Sigmoid colon (tissue), 7 donors: ENCODE measurements around the gene ZNF581. TPM values are rescaled to one million over a fixed set of nuclear protein-coding genes. Genes with fewer than 3 reads are reported as not detected.

ENCODE experiments used
- DNase-seq: peaks from one replicate; pipeline ENCODE4 v3.0.0-alpha.2; 2019
- H3K27ac ChIP-seq, 4 donors: fragments of 200-600 bp; sonication (generic); one replicate each; pipeline ENCODE4 v1.5.1; 2016 to 2019; ENCODE audit warnings: mild to moderate bottlenecking in 1 of 4
- H3K27me3 ChIP-seq, 3 donors: fragments of 200-600 bp; sonication (generic); one replicate each; pipeline ENCODE4 v1.5.1; 2019; ENCODE audit warnings: mild to moderate bottlenecking in 1 of 3
- H3K36me3 ChIP-seq, 4 donors: fragments of 200-600 bp; sonication (generic); one replicate each; pipeline ENCODE4 v1.5.1; 2016 to 2019
- H3K4me1 ChIP-seq, 4 donors: fragments of 200-600 bp; sonication (generic); one replicate each; pipeline ENCODE4 v1.5.1; 2017 to 2019
- H3K4me3 ChIP-seq, 4 donors: fragments of 200-600 bp; sonication (generic); one replicate each; pipeline ENCODE4 v1.5.1; 2017 to 2019; ENCODE audit warnings: mild to moderate bottlenecking in 2 of 4, moderate library complexity in 1 of 4
- H3K9me3 ChIP-seq, 4 donors: fragments of 200-600 bp in 3 of 4; sonication (generic) in 3 of 4; one replicate each; pipeline versions ENCODE4 v1.5.1 to v1.6.1; 2013 to 2019
- CTCF ChIP-seq, 4 experiments: fragments of 450-650 bp in 3 of 4; fragments of 200-600 bp in 1 of 4; IDR thresholded peaks; one replicate each; pipeline ENCODE4 v1.5.1; 2016 to 2019; ENCODE audit warnings: antibody characterized with exemption in 4 of 4, mild to moderate bottlenecking in 3 of 4, moderate library complexity in 2 of 4
- EP300 ChIP-seq, 4 donors: sonication (generic); formaldehyde crosslinking; IDR thresholded peaks; one replicate each; pipeline ENCODE4 v1.6.1; 2017; ENCODE audit warnings: antibody characterized with exemption in 4 of 4
- POLR2A ChIP-seq, 2 donors: fragments of 450-650 bp; IDR thresholded peaks; one replicate each; pipeline ENCODE4 v1.6.1; 2016; ENCODE audit warnings: antibody characterized with exemption in 2 of 2, mild to moderate bottlenecking in 2 of 2, moderate library complexity in 2 of 2
- POLR2AphosphoS5 ChIP-seq, 4 donors: sonication (generic); formaldehyde crosslinking; IDR thresholded peaks; one replicate each; pipeline ENCODE4 v1.6.1; 2017; ENCODE audit warnings: antibody characterized with exemption in 4 of 4
- WGBS, 2 donors: extraction: QIAGEN DNeasy Blood & Tissue Kit; methylation state at CpG; one replicate each; pipeline ENCODE4 v1.1.7; 2013; 5-methylcytosine and 5-hydroxymethylcytosine counted together
- intact Hi-C: fragments of 100-400 bp; cut with DNase I; formaldehyde crosslinking; loops from one replicate; pipeline ENCODE4 v1.15.1; 2023
- polyA plus RNA-seq, 3 donors: library from polyadenylated mRNA; stranded (reverse); fragments of 200-250 nt; gene quantifications; one replicate each; pipeline ENCODE4 v1.2.3, GENCODE V29; 2013
- total RNA-seq, 4 donors: library from RNA; depleted of rRNA; stranded (reverse); fragments of >200 nt; gene quantifications; one replicate each; pipeline ENCODE4 v1.1.0, GENCODE V29; 2016
- donor health status: healthy with polysubstance abuse.
- donor health status: Bipolar disorder and iron deficiency.
- donor health status: healthy.

ZNF581 gene
- total and polyA plus RNA-seq, 7 donors: 17.1 to 43.2 (median 23.4) TPM

- Histone ChIP-seq H3K9me3 (no peaks in the 10 kb centered on the region), H3K4me1 (no peaks in the 10 kb centered on the region), H3K36me3 (peaks cover 55 to 86% (median 72%) of the 10 kb centered on the region in 4 donors), H3K4me3 (no peak overlapping the region), H3K27ac (no peak overlapping the region), H3K27me3 (no peaks in the 10 kb centered on the region)
- TF ChIP-seq POLR2A (IDR thresholded peaks at IDR 0.05) (no peak), POLR2AphosphoS5 (IDR thresholded peaks at IDR 0.05) (no peak), EP300 (IDR thresholded peaks at IDR 0.05) (no peak)
- DNase-seq: no peak
- WGBS, 2 donors: 47 to 79% methylated on average over 11 of the region's 11 CpGs
- intact Hi-C loops: no loop called here
Measured at GRCh38 chr19:55667958-55668357, 24.5 kb downstream of the ZNF581 start.

- intact Hi-C loops: no loop called here
- H3K27me3 ChIP-seq: no peaks in the 10 kb centered on the region
- DNase-seq: no peak
- no peak for TF ChIP-seq CTCF (IDR thresholded peaks at IDR 0.05)
- no peak for TF ChIP-seq EP300 (IDR thresholded peaks at IDR 0.05)
- TF ChIP-seq POLR2A (IDR thresholded peaks at IDR 0.05): no peak
- no peak for TF ChIP-seq POLR2AphosphoS5 (IDR thresholded peaks at IDR 0.05)
- no peak overlapping the region for H3K27ac ChIP-seq
- H3K4me1 ChIP-seq: peaks cover 0 to 3% (median under 1%) of the 10 kb centered on the region in 4 donors
- WGBS, 2 donors: 88 to 90% methylated on average over 30 of the region's 30 CpGs
- H3K36me3 ChIP-seq: peaks cover 46 to 85% (median 68%) of the 10 kb centered on the region in 4 donors
- H3K4me3 ChIP-seq: no peak overlapping the region
- H3K9me3 ChIP-seq: no peaks in the 10 kb centered on the region
Measured at GRCh38 chr19:55668603-55669348, 25.3 kb downstream of the ZNF581 start.

GRCh38 chr19:55669418-55670279 lies 26.2 kb downstream of the ZNF581 start:
- intact Hi-C loops: loop anchor here (10.0 kb wide), 1 partner anchor 605 kb away; the partner anchor contains the start of gene RDH13
- H3K9me3 ChIP-seq: no peaks in the 10 kb centered on the region
- 89 to 91% methylated on average over 43 of the region's 43 CpGs for WGBS, 2 donors
- H3K4me1 ChIP-seq: peaks cover 0 to 12% (median 9%) of the 10 kb centered on the region in 4 donors
- peaks cover 39 to 83% (median 64%) of the 10 kb centered on the region in 4 donors for H3K36me3 ChIP-seq
- no peak for DNase-seq
- no peak for TF ChIP-seq POLR2A (IDR thresholded peaks at IDR 0.05)
- TF ChIP-seq POLR2AphosphoS5 (IDR thresholded peaks at IDR 0.05): no peak
- TF ChIP-seq CTCF (IDR thresholded peaks at IDR 0.05): no peak
- no peak for TF ChIP-seq EP300 (IDR thresholded peaks at IDR 0.05)
- H3K4me3 ChIP-seq: no peak overlapping the region
- H3K27ac ChIP-seq: no peak overlapping the region
- H3K27me3 ChIP-seq: no peaks in the 10 kb centered on the region

GRCh38 chr19:55670280-55671053 lies 27.0 kb downstream of the ZNF581 start:
- peaks cover 39 to 78% (median 62%) of the 10 kb centered on the region in 4 donors for H3K36me3 ChIP-seq
- H3K4me3 ChIP-seq: no peak overlapping the region
- WGBS, 2 donors: 77 to 85% methylated on average over 23 of the region's 23 CpGs
- H3K27ac ChIP-seq: no peak overlapping the region
- H3K4me1 ChIP-seq: peaks cover 0 to 14% (median 12%) of the 10 kb centered on the region in 4 donors
- DNase-seq: peak; percentile 85
- no peaks in the 10 kb centered on the region for H3K9me3 ChIP-seq
- TF ChIP-seq CTCF (IDR thresholded peaks at IDR 0.05) (no peak), POLR2AphosphoS5 (IDR thresholded peaks at IDR 0.05) (no peak), POLR2A (IDR thresholded peaks at IDR 0.05) (no peak), EP300 (IDR thresholded peaks at IDR 0.05) (no peak)
- intact Hi-C loops: loop anchor here (10.0 kb wide), 1 partner anchor 606 kb away; the partner anchor contains the start of gene RDH13
- no peaks in the 10 kb centered on the region for H3K27me3 ChIP-seq
